ENCODE data around the gene GTPBP8. TPM values are rescaled to one million over a fixed set of nuclear protein-coding genes. Genes with fewer than 3 reads are reported as not detected.

GTPBP8 gene
- polyA plus RNA-seq, 1 donor (not counting 4 experiments of a cell fraction or from before 2014, with no cell fraction given), result 16.9 TPM

GRCh38 chr3:112995800-112996199 lies 5.0 kb downstream of the GTPBP8 start:
- no peaks in the 10 kb centered on the region for H4K20me1 ChIP-seq (ENCODE audit: control insufficient read depth, extremely low read depth, insufficient read depth, low read length)
- DNase-seq (ENCODE audit: low read depth, low spot score), result no peak
- H3K4me2 ChIP-seq (ENCODE audit: control insufficient read depth, extremely low read depth, insufficient read depth, low read depth, low read length), result no peak overlapping the region
- peaks cover 24% of the 10 kb centered on the region for H3K79me2 ChIP-seq (ENCODE audit: control insufficient read depth, insufficient read depth, low read length)
- H2AFZ ChIP-seq (ENCODE audit: control insufficient read depth, low read length), result no peak overlapping the region
- no peak overlapping the region for H3K4me3 ChIP-seq (ENCODE audit: control insufficient read depth in 2 of 3, extremely low read depth in 1 of 3, insufficient read depth in 2 of 3, low read depth in 1 of 3, low read length in 3 of 3)
- H3K9me1 ChIP-seq (ENCODE audit: control insufficient read depth, extremely low read depth, insufficient read depth, low read length), result no peaks in the 10 kb centered on the region
- H3K9me3 ChIP-seq (ENCODE audit: control insufficient read depth, low read depth, low read length), result no peaks in the 10 kb centered on the region
- H3K4me1 ChIP-seq (ENCODE audit: control insufficient read depth, extremely low read depth, insufficient read depth, low read length), result peaks cover 13% of the 10 kb centered on the region
- peaks cover 2 to 13% of the 10 kb centered on the region in 2 experiments for H3K36me3 ChIP-seq (ENCODE audit: control insufficient read depth in 2 of 2, extremely low read depth in 1 of 2, insufficient read depth in 2 of 2, low read length in 2 of 2)
- FAIRE-seq, result no peak
- H3K9ac ChIP-seq (ENCODE audit: control insufficient read depth, extremely low read depth, insufficient read depth, low read length), result no peak overlapping the region
- dilution Hi-C loops (cut with MboI; ENCODE audit: extremely low pct_ligation_motif_present, low sequenced_read_pairs), result no loop called here
- H3K27ac ChIP-seq (ENCODE audit: control insufficient read depth, insufficient read depth, low read length), result no peak overlapping the region
- no peak for TF ChIP-seq EZH2 (IDR thresholded peaks at IDR 0.05; ENCODE audit: low read length)
- TF ChIP-seq CTCF (optimal IDR thresholded peaks at IDR 0.05 in 1 of 3, IDR thresholded peaks at IDR 0.05 in 1 of 3, conservative IDR thresholded peaks at IDR 0.05 in 1 of 3; ENCODE audit: extremely low read depth in 1 of 3, insufficient read depth in 2 of 3, low read length in 3 of 3), result no peak
- H3K27me3 ChIP-seq (ENCODE audit: control insufficient read depth, extremely low read depth, insufficient read depth, low read length), result no peaks in the 10 kb centered on the region

- H3K4me3 ChIP-seq (ENCODE audit: control insufficient read depth in 2 of 3, extremely low read depth in 1 of 3, insufficient read depth in 2 of 3, low read depth in 1 of 3, low read length in 3 of 3), result no peak overlapping the region
- no peak overlapping the region for H2AFZ ChIP-seq (ENCODE audit: control insufficient read depth, low read length)
- dilution Hi-C loops (cut with MboI; ENCODE audit: extremely low pct_ligation_motif_present, low sequenced_read_pairs), result loop anchor here (10.0 kb wide), 1 partner anchor 356 kb away; the partner anchor contains the start of gene CCDC80
- no peak overlapping the region for H3K27ac ChIP-seq (ENCODE audit: control insufficient read depth, insufficient read depth, low read length)
- no peak for TF ChIP-seq EZH2 (IDR thresholded peaks at IDR 0.05; ENCODE audit: low read length)
- TF ChIP-seq CTCF (optimal IDR thresholded peaks at IDR 0.05 in 1 of 3, IDR thresholded peaks at IDR 0.05 in 1 of 3, conservative IDR thresholded peaks at IDR 0.05 in 1 of 3; ENCODE audit: extremely low read depth in 1 of 3, insufficient read depth in 2 of 3, low read length in 3 of 3), result no peak
- no peak for FAIRE-seq
- no peaks in the 10 kb centered on the region for H3K4me1 ChIP-seq (ENCODE audit: control insufficient read depth, extremely low read depth, insufficient read depth, low read length)
- no peaks in the 10 kb centered on the region for H3K9me3 ChIP-seq (ENCODE audit: control insufficient read depth, low read depth, low read length)
- peaks cover 4% of the 10 kb centered on the region for H4K20me1 ChIP-seq (ENCODE audit: control insufficient read depth, extremely low read depth, insufficient read depth, low read length)
- peaks cover 6 to 31% of the 10 kb centered on the region in 2 experiments for H3K36me3 ChIP-seq (ENCODE audit: control insufficient read depth in 2 of 2, extremely low read depth in 1 of 2, insufficient read depth in 2 of 2, low read length in 2 of 2)
- no peak for DNase-seq (ENCODE audit: low read depth, low spot score)
- H3K9ac ChIP-seq (ENCODE audit: control insufficient read depth, extremely low read depth, insufficient read depth, low read length), result no peak overlapping the region
- H3K9me1 ChIP-seq (ENCODE audit: control insufficient read depth, extremely low read depth, insufficient read depth, low read length), result no peaks in the 10 kb centered on the region
- no peak overlapping the region for H3K4me2 ChIP-seq (ENCODE audit: control insufficient read depth, extremely low read depth, insufficient read depth, low read depth, low read length)
- H3K27me3 ChIP-seq (ENCODE audit: control insufficient read depth, extremely low read depth, insufficient read depth, low read length), result no peaks in the 10 kb centered on the region
- H3K79me2 ChIP-seq (ENCODE audit: control insufficient read depth, insufficient read depth, low read length), result peaks cover 2% of the 10 kb centered on the region
Observed at GRCh38 chr3:113000691-113001090, 9.9 kb downstream of the GTPBP8 start.

Measured in keratinocyte (primary cell).